ENCODE results near the gene MYOG.

MYOG gene

GRCh38 chr1:203072002-203072602 is 13.7 kb downstream of the MYOG start:
- no peak for DNase-seq

DNA sequence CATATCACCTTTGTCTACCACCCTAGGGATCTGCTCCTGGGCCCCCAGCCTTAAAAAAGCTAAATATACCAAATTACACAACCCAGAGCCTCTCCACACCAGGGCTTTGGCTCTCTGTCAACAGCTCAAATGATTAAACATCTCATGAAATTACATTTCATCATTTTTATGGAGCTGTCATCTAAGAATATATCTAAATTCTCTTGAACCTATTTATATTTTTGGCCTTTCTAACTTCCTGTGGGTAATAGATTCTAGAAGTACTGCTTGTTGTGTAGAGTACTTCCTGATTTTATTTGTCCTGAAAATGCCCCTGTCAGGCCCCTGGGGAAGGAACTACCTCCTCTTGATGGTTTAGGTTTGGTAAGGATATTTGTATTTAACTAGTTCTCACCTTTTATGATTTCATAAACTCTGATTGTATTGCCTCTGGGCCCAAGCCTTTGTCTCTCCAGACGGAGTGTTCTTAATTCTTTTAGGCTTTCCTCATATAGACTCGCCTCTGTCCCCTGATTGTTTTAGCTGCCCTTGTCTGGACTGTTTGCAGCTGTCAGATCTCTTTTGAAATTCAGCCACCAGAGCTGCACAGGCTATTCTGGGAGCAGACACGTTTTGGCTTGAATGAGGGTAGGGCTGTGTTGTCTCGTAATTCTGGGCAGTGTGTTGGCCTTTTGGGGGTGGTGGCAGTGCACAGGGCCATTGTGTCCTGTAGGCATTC is 16.6 kb downstream of the MYOG start:
- no peak for DNase-seq

GRCh38 chr1:203066965-203067364 is 18.8 kb downstream of the MYOG start:
- no peak for DNase-seq

DNA sequence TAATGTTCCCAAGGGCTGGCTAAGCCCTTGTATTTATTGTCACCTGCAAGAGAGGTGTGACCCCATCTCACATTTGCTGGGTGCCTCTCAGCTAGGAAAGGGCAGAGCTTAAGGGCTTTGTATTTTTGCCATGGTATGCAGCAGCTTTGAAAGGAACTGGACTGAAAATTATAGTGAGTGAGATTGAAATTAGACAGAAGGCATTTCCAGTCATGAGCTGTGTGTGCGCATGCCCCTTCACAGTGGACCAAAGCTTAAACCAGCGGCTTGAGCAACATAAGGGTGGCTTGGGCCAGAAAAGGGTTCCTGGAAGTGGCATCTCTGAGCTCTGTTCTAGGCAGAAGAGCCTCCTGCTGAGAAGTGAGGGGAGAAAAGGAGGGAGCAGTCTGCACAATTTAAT is 19.8 kb downstream of the MYOG start:
- no peak for DNase-seq

- DNase-seq: no peak
These were observed 20.6 kb downstream of the MYOG start for GRCh38 chr1:203065191-203065590.

GRCh38 chr1:203063287-203063686 is 22.5 kb downstream of the MYOG start:
- no peak for DNase-seq

- DNase-seq: no peak
These were observed 25.7 kb downstream of the MYOG start for GRCh38 chr1:203060115-203060514.

GRCh38 chr1:203059485-203059884 is 26.3 kb downstream of the MYOG start:
- no peak for DNase-seq

DNA sequence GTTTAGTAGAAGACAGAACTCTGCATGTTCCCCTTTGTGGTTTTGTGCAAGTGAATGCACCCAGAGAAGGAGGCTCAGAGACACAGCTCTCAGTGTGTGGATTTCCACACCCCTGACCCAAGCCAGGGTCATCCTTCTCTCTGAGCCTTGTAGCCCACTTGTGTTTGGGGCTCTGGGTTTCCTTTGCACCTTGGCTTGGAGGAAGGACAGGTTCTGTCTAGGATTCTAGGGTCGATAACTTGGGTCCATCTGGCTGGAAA is 27.2 kb downstream of the MYOG start:
- DNase-seq: no peak

- no peak for DNase-seq
These were observed 27.7 kb downstream of the MYOG start for GRCh38 chr1:203057911-203058675.

- no peak for DNase-seq
These were observed 29.3 kb downstream of the MYOG start for GRCh38 chr1:203056516-203056915.

- DNase-seq: no peak
These were observed 29.8 kb downstream of the MYOG start for GRCh38 chr1:203056012-203056411.

- DNase-seq: no peak
These were observed 30.5 kb downstream of the MYOG start for GRCh38 chr1:203055161-203055799.

GRCh38 chr1:203054642-203055041 is 31.2 kb downstream of the MYOG start:
- no peak for DNase-seq

- DNase-seq: no peak
These were observed 31.6 kb downstream of the MYOG start for GRCh38 chr1:203054184-203054583.

DNA sequence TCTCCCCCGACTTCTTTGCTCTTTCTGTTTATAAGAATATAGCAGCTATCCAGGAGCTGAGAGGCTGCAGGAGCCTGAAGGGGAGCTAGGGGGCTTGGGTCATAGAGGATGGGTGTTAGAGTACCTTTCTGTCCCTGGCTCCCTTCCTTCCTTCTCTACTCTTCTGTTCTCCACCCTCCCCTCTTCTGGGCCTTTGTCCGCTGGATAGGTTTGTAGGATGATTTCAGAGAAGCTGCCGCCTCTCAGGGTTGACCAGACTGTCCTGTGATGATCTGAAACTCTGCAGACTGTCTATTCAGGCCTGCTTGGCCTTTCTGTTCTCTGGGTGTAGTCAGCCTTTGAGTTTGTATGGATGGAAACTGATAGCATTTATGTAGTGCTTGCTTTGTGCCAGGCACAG is 33.2 kb downstream of the MYOG start:
- no peak for DNase-seq

DNA sequence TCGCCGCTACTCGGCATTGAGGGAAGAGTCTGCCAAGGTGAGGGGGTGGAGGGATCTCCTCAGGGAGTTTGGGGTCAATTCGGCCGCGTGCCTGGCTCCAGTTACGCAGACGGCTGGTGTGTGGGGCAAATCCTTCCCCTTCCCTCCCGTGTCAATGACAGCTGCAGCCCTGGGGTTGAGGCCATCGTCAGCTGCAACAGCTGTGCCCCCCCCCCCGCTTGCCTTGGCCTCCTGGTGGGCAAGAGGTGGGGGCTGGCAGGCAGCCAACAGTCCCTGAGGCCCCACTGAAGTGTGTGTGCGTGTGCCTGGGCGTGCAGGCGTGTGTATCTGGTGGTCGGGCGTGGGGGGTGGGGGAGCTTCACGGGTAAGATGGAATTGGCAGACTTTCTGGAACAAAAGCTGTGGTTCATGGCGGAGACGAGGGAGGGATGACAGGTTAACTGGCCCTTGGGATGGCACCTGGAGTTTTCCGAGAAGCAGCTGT is 33.9 kb downstream of the MYOG start:
- peak; percentile 92 for DNase-seq

- no peak for DNase-seq
These were observed 35.0 kb downstream of the MYOG start for GRCh38 chr1:203050826-203051225.

GRCh38 chr1:203049576-203050180 is 36.1 kb downstream of the MYOG start:
- DNase-seq: no peak

GRCh38 chr1:203049077-203049476 is 36.7 kb downstream of the MYOG start:
- no peak for DNase-seq

DNA sequence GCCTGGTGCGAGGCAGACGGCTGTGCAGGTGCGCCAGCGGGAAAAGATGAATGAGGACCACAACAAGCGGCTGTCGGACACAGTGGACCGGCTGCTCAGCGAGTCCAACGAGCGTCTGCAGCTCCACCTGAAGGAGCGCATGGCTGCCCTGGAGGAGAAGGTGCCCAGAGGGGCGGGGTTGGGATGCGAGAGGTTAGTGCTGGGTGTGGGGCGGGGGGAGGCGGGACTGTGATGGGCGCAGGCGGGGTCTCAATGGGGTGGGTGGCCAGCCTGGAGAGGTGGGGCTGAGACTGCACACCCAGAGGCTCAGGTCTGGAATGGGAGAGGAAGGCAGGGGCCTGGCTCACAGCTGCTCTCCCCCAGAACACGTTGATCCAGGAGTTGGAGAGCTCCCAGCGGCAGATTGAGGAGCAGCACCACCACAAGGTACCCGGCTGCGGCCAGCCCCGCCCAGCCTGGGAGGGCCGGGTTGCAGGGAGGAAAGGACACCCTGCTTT is 37.2 kb downstream of the MYOG start:
- DNase-seq: peak; percentile 83

- no peak for DNase-seq
These were observed 37.7 kb downstream of the MYOG start for GRCh38 chr1:203048086-203048485.

DNA sequence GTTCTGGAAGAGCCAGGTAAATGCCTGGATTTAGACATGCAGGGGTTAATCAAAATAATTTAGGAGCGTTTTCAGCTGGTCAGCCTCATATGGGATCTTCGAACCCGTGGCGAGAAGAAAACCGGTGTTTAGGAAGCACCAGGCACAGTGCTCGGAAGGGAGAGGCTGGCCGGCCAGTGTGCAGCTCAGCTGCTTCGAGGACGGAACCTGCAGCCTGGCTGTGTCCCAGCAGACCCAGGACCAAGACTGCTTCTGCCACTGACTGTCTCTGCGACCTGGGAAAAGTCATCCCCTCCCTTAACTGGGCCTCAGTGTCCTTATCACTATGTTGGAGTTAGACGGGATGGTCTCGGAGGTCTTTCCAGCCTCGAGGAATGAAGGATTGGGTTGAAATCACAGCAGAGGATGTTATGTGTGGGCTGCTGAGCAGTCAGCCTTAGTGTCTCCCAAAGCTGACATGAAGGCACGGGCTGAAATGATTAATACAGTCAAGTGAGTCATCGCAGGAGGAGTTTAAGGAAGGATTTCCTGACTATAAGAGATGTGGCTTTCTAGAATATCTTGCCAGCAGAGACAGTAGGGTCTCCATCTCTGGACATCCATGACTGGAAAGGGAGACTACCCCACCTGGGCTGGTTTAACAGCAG is 38.7 kb downstream of the MYOG start:
- no peak for DNase-seq

All from NCI-H2171 treated with DMSO at 0.1 percent for 48 hours (cell line).